SKM-1 treated with dmso at 0.1 percent for 144 hours (cell line): ENCODE results near the gene BCL6B.

Experiments
- DNase-seq: peaks from one replicate; lab custom pipeline; 2025; ENCODE audit not compliant: unreplicated experiment; lab: John Stamatoyannopoulos, UW

Gene BCL6B

DNA sequence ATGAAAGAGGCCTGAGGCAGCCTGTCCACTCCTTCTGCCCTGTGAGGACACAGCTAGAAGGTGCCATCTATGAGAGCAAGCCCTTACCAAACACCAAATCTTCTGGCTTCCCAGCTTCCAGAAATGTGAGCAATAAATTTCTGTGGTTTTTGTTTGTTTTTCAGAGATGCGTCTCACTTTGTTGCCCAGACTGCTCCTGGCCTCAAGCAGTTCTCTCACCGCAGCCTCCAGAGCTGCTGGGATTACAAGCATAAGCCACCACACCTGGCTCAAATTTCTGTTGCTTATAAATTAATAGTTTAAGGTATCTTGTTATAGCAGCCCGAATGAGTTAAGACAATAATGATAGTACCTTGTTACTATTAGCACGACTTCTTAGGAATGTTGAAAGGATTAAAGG is 33.5 kb downstream of the BCL6B start:
- no peak for DNase-seq

DNA sequence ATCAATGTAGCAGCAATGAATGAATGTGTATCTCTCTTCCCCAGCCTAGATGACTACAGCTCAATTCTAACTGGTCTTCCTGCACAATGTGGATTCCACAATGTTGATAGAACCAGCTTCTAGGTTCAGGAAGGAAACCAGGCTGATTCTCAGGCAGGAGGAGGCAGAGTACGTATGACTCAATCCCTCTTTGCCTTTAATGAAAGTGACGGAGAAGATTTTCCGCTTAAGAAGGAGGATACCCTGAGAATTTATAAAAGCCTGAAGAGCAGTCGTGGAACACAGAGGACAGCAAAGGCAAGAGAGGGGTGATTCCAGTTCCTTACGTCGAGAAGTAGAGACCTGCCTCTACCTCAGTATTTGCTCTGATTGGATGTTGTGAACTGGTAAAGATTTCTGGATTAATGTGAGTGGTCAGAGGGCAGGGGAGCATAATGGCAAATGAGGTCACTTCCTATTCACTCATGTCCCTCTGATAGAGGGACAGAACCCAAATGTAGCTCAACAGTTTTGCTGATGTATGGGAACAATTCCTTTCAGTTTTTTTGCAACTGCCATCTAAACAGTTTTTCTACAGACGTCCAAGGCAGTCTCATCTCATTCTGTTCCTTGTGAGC is 36.1 kb downstream of the BCL6B start:
- no peak for DNase-seq

DNA sequence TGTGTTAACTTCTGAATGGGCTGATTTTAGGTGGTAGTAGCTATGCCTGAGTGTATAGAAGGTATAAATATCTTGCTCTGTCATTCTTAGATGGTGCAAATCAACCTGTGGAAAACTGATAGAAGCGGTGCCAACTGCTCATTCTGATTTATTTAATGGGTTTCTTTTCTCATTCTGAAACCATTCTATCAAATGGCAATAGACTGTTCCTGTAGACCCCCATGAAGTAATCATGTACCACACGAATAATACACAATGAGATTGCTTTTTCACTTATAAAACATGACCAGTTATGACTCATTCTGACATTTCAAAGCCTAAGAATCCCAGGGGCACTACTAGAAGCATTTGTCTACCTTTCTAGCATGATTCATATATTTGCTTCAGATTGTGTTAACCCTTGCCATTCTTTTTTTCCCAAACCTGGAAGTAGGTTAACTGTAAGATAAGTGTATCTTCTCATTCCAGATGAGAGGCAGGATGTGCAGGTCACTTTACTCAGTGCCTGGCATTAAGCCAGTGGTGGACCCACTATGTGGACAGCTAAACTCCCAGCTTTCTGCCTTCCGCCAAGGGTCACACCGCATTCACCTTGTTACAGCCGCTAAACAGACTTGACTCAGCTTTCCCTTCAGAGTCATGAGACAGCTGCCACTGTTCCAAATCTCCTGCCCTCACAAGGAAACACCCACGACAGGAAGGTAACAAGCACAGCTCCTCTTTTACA is 37.5 kb downstream of the BCL6B start:
- DNase-seq: no peak

DNA sequence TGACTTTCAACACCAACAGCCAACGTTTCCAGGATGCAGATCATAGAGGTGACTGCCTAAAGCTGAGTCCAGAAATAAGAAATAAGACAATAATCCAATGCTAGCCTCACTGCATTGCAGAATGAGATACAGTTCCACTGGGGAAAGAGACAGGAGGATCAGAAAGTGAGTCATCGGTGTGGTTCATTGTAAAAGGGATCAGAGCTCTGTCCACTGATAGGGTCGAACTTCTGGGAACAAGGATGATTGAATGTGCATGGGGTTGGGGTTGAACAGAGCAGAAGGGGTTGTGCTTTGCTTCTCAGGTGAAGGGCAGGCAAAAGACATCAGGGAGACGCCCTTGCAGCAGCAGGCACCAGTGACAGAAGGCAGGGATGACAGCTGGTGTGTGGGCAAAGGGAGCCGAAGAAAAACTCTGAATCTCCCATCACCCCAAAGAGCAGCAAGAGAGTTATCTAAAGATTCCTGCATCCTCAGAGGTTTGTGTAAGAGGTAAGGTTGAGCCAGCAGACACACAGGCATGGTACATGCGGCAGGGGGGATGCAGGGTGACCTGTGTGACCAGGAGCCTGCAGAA is 40.8 kb downstream of the BCL6B start:
- DNase-seq: no peak

DNA sequence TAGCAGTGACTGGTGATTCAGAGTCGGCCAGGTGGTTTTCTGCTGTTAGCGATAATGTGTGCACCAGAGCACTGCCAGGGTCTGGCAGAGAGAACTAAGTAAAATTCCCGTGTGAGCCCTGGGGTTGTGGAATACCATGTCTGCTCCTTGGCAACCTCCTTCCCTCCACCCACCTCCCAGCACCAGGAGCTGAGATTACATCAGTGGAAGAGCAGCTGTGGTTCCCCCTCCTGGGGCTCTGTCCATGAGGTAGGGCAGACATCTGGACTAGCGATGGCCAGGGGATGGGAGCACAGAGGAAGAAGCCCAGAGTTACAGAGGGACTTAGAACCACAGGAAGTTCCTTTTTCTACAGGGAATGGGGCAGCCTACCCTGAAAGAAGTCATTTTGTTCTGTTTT is 41.4 kb downstream of the BCL6B start:
- no peak for DNase-seq

DNA sequence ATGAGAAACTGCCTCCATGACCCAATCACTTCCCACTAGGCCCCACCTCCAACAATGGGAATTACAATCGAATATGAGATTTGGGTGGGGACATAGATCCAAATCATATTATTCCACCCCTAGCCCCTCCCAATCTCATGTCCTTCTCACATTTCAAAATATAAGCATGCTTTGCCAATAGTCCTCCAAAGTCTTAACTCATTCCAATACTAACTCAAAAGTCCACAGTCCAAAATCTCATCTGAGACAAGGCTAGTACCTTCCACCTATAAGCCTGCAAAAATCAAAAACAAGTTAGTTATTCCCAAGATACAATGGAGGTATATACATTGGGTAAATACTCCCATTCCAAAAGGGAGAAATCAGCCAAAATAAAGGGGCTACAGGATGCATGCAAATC is 44.3 kb downstream of the BCL6B start:
- no peak for DNase-seq

DNA sequence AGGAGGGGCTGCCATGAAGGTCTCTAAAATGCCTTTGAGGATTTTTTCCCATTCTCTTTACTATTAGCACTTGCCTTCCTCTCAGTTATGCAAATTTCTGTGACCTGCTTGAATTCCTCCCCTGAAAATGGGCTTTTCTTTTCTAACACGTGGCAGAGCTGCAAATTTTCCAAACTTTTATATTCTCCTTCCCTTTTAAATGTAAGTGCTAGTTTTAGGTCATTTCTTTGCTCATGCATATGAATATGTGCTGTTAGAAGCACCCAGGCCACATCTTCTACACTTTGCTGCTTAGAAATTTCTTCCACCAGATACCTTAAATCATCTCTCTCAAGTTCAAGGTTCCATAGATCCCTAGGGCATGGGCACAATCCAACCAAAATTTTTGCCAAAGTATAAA is 45.4 kb downstream of the BCL6B start:
- DNase-seq: no peak

DNA sequence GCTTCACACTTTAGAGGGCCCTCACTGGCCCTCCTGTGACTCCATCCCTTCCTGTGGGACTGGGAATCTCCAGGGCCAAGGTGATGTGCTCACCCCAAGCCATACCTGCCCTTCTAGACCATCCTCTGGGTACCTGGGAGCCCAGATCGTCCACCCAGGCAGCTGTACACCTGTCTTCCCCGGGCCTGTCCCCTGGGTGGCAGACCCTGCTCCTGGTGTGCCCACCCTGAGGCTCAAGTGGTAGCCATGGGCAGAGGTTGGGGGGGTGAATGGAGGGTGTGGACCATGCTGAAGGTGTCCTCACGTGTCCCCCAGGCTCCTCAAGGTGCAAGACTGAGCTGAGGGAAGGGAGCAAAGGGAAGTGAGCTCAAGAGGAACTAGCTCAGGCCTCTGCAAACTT is 47.9 kb downstream of the BCL6B start:
- DNase-seq: no peak

DNA sequence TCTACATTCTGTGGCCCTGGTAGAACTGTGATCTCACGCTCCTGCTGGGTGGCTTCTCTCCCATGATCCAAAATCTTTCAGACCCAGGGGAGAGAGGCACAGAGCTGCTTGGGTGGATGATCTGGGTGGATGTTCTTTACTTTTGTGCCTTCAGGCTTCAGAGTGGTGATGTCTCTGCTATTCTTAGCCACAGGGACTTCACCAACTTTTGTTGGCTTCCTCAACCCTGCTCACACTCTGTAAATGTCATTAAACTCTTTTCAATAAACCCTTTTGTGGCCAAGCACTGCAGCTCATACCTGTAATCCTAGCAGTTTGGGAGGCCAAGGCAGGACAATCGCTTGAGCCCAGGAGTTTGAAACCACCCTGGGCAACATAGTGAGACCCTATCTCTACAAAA is 49.6 kb downstream of the BCL6B start:
- no peak for DNase-seq

DNA sequence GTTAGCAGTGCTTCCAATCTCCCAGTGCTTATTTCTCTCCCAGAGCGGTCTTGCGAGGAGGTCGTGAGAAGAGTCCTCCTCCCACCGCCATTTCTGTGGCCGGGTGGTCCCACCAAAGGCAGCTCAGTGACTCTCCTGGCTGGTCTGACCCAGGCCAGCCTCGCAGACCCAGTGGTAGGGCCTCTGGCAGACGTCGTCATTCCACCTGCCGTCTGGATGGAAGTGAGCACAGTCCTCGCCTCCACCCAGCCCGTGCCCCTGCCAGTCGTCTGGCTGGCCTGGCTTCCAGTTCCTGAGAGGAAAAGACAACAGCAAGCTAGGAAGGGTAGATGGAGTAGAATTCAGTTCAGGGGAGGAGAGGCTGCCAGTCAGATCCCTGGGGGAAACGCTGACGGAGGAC is 52.1 kb downstream of the BCL6B start:
- DNase-seq: no peak

DNA sequence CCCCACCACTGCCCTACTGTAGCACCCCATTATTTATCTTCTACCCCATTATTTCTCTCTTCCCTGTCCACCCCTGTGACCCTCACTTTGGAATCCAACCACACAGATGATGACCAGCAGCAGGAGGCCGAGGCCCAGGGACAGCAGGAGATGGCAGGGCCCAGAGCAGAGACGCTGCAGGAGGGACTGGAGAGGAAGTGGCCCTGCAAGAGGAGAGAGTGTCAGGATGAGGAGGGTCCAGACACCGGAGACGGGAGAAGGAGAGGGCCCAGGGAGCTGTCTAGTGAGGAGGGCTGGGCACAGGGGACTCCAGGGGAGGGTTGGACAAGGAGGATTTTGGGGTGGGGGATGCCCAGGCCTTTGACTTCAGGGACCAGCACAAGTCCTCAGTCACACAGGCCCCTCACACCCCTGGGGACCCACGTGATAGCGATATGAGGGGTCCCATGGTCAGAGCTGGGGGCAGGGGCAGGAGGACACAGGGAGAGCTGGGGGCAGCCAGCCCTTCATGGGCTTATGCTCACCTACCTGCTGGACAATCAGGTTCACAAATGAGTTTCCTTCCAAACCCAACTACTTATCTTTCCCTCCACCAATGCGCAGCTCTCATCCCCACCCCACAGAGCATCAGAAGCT is 55.2 kb downstream of the BCL6B start:
- no peak for DNase-seq

DNA sequence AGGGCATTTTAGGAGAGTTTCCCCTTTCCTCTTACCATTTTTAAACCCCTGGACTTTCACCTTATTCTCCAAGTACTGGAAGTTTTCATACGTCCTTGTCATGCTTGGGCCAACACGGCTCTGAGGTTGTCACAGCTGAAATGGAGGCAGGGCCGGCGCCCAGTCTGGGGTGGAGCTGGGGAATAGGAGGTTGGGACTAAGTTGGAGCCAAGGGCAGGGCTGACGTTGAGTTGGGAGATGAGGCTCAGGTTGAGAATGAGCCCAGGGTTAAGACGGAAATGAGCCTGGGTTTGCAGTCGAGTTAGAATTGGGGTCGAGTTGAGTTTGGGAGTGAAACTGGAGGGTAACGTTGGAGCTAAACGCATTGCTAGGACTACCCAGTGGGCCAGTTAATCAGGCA is 55.9 kb downstream of the BCL6B start:
- DNase-seq: no peak
